NCI-H510A treated with DMSO at 0.1 percent for 48 hours (cell line): ENCODE results near the gene INPP5E.

Experiments used
- DNase-seq: peaks from one replicate; lab custom pipeline; 2025; lab: John Stamatoyannopoulos, UW

INPP5E gene

GRCh38 chr9:136447173-136447778, 7.6 kb upstream of the INPP5E start:
- no peak for DNase-seq

DNA sequence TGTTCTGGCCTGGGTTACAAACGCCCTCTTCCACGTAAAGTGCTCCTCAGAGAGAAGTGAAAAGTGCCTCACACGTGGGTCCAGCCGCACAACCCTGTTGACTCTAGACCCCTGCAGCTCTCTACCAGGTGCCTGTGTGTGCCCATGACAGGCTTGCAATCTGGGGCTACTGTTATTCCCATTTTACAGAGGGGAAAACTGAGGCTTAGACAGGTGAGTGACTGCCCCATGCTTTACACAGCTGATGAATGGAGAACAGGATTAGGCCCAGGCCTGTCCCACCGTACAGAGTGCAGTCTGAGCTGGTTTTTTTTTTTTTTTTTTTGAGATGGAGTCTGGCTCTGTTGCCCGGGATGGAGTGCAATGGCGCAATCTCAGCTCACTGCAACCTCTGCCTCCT, 6.2 kb upstream of the INPP5E start:
- no peak for DNase-seq

- DNase-seq = no peak
These were observed 4.5 kb upstream of the INPP5E start for GRCh38 chr9:136444102-136444501.

GRCh38 chr9:136443687-136444086, 4.0 kb upstream of the INPP5E start:
- DNase-seq = no peak

- no peak for DNase-seq
These were observed 3.4 kb upstream of the INPP5E start for GRCh38 chr9:136443087-136443486.

DNA sequence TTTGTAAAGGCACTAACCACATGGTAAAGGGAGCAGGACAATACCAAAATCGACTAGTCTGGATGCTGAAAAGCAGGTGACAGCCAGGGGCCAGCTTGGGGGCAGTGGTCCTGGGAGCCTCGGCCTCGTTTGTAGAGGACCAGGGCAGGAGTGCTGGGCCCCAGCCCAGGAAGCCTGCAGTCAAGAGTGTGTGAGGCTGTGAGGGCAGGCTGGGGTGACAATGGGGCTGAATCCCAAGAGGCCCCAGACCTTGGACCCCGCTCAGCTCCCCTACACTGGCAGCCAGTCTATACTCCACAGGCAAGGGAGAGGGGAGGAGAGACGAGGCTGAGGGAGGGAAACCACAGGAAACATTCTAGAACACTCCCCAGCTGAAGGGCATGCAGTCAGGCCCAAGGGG, 2.6 kb upstream of the INPP5E start:
- DNase-seq = no peak

GRCh38 chr9:136441681-136442245, 2.1 kb upstream of the INPP5E start:
- DNase-seq = no peak

GRCh38 chr9:136441191-136441680, 1.6 kb upstream of the INPP5E start:
- no peak for DNase-seq

DNA sequence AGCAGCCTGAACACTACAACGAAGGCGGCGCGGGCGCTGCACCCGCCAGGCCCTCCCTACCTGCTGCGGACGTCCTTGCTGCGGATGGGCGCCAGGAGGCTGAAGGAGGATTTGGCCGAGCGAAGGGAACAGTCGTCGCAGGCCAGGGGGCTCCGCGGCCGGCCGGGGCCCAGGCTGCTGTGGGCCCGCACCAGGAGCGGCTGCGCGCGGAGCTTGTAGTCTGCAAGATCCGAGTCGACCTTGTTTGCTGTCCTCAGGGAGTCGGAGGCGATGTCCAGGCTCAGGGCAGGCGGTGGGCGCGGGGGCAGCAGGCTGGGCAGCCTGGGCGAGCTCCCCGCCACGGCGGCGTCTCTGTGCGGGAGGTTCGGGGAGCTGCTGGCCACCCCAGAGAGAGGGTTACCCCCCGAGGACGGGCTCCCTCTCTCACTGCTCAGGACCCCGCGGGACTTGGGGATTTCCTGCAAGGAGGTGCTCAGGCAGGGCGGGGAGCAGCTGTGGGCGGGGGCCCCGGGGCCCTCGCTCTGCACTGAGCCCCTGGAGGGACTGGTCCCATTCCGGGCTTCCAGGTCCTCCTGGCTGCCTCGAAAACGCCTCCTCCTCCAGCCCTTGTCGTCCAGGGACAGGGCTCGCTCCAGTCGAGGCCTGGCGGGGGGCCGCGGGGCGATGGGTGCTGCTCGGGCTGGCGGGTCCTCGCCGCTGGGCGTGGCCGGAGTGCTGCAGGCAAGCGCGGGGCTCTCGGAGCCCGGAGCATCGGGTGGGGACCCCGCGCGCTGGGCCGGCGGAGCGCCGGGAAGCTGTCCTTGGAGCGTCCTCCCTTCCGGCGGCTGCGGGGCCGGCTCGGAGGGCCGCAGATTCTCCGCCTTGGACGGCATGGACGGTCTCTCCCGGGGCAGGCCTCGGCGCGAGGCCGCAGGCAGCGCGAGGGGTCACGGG, 831 bp downstream of the INPP5E start:
- DNase-seq = no peak

- no peak for DNase-seq
These were observed 1.7 kb downstream of the INPP5E start for GRCh38 chr9:136437839-136438547.

- no peak for DNase-seq
These were observed 2.2 kb downstream of the INPP5E start for GRCh38 chr9:136437430-136437829.

GRCh38 chr9:136436055-136436634, 3.5 kb downstream of the INPP5E start:
- no peak for DNase-seq

GRCh38 chr9:136434580-136435169, 5.0 kb downstream of the INPP5E start:
- no peak for DNase-seq

- DNase-seq = no peak
These were observed 5.6 kb downstream of the INPP5E start for GRCh38 chr9:136433849-136434579.

DNA sequence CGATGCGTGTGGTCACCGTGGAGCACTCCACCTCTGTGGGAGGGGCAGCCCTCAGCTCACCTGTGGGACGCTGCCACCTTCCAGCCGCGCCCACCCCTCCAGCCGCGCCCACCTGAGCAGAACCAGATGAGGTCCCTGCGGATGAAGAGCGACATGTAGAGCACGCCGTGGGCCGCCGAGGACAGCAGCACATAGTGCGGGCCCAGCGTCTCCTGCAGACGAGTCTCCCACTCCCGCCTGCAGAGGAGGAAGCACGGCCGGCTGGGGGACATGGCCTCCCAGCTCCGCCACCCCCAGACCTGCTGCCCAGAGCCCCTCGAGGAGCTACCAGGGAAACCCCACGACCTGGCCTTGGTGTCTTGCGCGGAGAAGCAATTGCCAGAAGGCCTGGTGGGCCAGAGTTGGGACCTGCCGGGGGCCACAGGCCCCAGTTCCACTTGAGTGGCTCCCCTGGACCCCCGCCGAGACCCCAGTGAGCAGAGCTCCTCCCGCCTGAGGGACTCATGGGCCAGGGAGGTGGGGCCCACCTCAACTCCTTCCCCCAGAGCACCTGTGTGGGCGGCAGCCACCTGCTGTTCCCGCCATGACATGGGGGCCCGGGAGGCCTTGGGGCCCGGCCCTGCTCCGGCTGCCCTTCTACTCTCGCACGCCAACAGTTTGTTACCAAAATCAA, 6.5 kb downstream of the INPP5E start:
- DNase-seq = no peak

GRCh38 chr9:136432591-136432990, 7.1 kb downstream of the INPP5E start:
- no peak for DNase-seq

- DNase-seq = no peak
These were observed 7.8 kb downstream of the INPP5E start for GRCh38 chr9:136431782-136432350.

GRCh38 chr9:136430588-136431234, 8.9 kb downstream of the INPP5E start:
- DNase-seq = no peak
